ENCODE data around the gene MICAL2. TPM values are rescaled to one million over a fixed set of nuclear protein-coding genes. Genes with fewer than 3 reads are reported as not detected.

MICAL2 gene
- total and polyA plus RNA-seq, 2 donors (not counting 3 experiments of a cell fraction or from before 2014, with no cell fraction given), result 67.6 to 200 TPM

DNA sequence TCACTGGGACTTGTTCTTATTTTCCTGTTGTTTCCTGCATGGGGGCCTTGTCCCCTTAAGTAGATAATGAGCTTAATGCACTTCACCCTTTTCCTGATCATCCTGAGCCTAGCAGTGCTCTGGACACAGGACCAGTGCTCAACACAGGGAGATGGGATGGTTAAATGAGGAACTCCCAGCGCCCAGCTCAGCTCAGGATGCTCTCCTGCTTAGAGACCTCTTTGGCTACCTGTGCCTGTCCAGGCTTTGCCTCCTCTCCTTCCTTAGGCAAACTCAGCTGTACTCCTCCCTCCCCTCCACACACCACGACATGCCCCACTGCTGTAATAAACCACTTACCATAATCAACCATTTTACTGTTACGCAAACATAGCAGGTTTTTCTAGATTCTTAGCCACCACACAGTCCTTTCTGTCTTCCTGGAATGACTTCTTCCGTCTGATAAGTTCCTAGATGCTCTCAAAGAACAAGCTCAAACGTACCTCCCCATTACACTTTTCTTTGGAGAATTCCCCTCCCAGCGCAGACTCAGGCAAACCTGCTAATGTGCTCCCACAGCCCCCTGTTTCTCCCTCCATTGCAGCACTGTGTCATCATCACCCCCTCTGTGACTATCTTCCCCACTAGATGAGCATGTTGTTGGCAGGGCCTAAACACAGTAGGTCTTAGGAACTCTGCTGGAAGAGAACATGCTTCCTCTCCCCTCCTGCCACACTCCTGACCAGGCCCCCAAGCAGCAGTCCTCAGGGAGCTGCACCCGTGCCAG lies 113.6 kb downstream of the MICAL2 start:
- dilution Hi-C loops (cut with MboI; ENCODE audit: extremely low pct_ligation_motif_present, low sequenced_read_pairs), result no loop called here
- CTCF ChIA-PET, result interaction anchor here (0.9 to 3.6 kb wide), 4 partner anchors 11 to 58 kb away, joined by 3 to 37 read pairs (median 4); no protein-coding TSS in a partner anchor
- Histone ChIP-seq H3K27ac (ENCODE audit: insufficient read depth, low read depth, low read length) (peak overlapping the region; percentile 65), H3K9ac (replicated peaks; ENCODE audit: extremely low read depth, insufficient read depth, low read length) (peak overlapping the region; percentile 15), H3K9me1 (replicated peaks; ENCODE audit: control insufficient read depth, extremely low read depth, insufficient read depth, low read length) (no peaks in the 10 kb centered on the region), H3K36me3 (ENCODE audit: control insufficient read depth in 2 of 2, extremely low read depth in 1 of 2, insufficient read depth in 2 of 2, low read length in 2 of 2) (peaks cover 16 to 23% of the 10 kb centered on the region in 2 experiments), H3K4me2 (ENCODE audit: insufficient read depth, low read length) (no peak overlapping the region), H3K79me2 (ENCODE audit: control insufficient read depth, insufficient read depth, low read length) (no peaks in the 10 kb centered on the region), H3K9me3 (replicated peaks; ENCODE audit: control insufficient read depth, insufficient read depth, low read length) (no peaks in the 10 kb centered on the region), H2AFZ (ENCODE audit: low read depth, low read length) (no peak overlapping the region), H3K4me3 (replicated peaks in 1 of 3; ENCODE audit: insufficient read depth in 1 of 3, low read depth in 1 of 3, low read length in 3 of 3) (no peak overlapping the region), H4K20me1 (replicated peaks; ENCODE audit: control insufficient read depth, extremely low read depth, insufficient read depth, low read length) (no peaks in the 10 kb centered on the region), H3K27me3 (ENCODE audit: control insufficient read depth in 2 of 2, insufficient read depth in 2 of 2, low read length in 2 of 2) (no peaks in the 10 kb centered on the region), H3K4me1 (ENCODE audit: control insufficient read depth, extremely low read depth, insufficient read depth, low read length) (peaks cover 41% of the 10 kb centered on the region)
- POLR2A ChIA-PET, result interaction anchor here (1.1 kb wide), 1 partner anchor 24 kb away, joined by 4 read pairs; no protein-coding TSS in a partner anchor
- TF ChIP-seq, protein P1, sequence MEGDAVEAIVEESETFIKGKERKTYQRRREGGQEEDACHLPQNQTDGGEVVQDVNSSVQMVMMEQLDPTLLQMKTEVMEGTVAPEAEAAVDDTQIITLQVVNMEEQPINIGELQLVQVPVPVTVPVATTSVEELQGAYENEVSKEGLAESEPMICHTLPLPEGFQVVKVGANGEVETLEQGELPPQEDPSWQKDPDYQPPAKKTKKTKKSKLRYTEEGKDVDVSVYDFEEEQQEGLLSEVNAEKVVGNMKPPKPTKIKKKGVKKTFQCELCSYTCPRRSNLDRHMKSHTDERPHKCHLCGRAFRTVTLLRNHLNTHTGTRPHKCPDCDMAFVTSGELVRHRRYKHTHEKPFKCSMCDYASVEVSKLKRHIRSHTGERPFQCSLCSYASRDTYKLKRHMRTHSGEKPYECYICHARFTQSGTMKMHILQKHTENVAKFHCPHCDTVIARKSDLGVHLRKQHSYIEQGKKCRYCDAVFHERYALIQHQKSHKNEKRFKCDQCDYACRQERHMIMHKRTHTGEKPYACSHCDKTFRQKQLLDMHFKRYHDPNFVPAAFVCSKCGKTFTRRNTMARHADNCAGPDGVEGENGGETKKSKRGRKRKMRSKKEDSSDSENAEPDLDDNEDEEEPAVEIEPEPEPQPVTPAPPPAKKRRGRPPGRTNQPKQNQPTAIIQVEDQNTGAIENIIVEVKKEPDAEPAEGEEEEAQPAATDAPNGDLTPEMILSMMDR (IDR thresholded peaks at IDR 0.05; ENCODE audit: extremely low read depth in 1 of 2, insufficient read depth in 1 of 2, low read depth in 1 of 2, low read length in 2 of 2), result no peak
- no peak for TF ChIP-seq POLR2A (IDR thresholded peaks at IDR 0.05; ENCODE audit: low read depth, low read length)
- TF ChIP-seq FOS (IDR thresholded peaks at IDR 0.05; ENCODE audit: borderline replicate concordance, insufficient read depth, low read length), result no peak
- no peak for TF ChIP-seq GATA2 (IDR thresholded peaks at IDR 0.05; ENCODE audit: insufficient read depth, insufficient read length, low read depth, low read length)
- TF ChIP-seq EZH2 (IDR thresholded peaks at IDR 0.05; ENCODE audit: borderline replicate concordance, low read depth, low read length, severe bottlenecking), result no peak
- TF ChIP-seq JUN (IDR thresholded peaks at IDR 0.05; ENCODE audit: borderline replicate concordance, insufficient read depth, insufficient read length, low read depth), result no peak
- TF ChIP-seq MYC (IDR thresholded peaks at IDR 0.05; ENCODE audit: low read depth, low read length), result no peak
- no peak for TF ChIP-seq POLR2AphosphoS5 (IDR thresholded peaks at IDR 0.05; ENCODE audit: insufficient read depth, low read depth, low read length)
- TF ChIP-seq, protein P2, sequence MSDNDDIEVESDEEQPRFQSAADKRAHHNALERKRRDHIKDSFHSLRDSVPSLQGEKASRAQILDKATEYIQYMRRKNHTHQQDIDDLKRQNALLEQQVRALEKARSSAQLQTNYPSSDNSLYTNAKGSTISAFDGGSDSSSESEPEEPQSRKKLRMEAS (IDR thresholded peaks at IDR 0.05; ENCODE audit: insufficient read depth, insufficient read length), result no peak
- no TSS peak for BruUV-seq (replicated peaks)
- FAIRE-seq (peak; percentile 26), DNase-seq (ENCODE audit: low read depth, low spot score) (no peak)
- intact Hi-C loops (cut with micrococcal nuclease), result loop anchor here (1.0 kb wide), 3 partner anchors 9 to 138 kb away; no protein-coding TSS in a partner anchor

All from endothelial cell of umbilical vein (primary cell).